ENCODE measurements around the gene SYCP2L.

- TF ChIP-seq EZH2 (IDR thresholded peaks at IDR 0.05): no peak
- TF ChIP-seq POLR2AphosphoS5 (IDR thresholded peaks at IDR 0.05; ENCODE audit: borderline replicate concordance, low read depth, low read length): no peak
Observed at GRCh38 chr6:10993896-10994295, 107.0 kb downstream of the SYCP2L start.

All from SK-N-MC (cell line).